ENCODE measurements around the gene TKT.

TKT gene

GRCh38 chr3:53225651-53226050 is 30.2 kb downstream of the TKT start:
- DNase-seq (ENCODE audit: low read depth) = no peak

GRCh38 chr3:53225181-53225580 is 30.6 kb downstream of the TKT start:
- no peak for DNase-seq (ENCODE audit: low read depth)

- DNase-seq (ENCODE audit: low read depth) = no peak
Measured at GRCh38 chr3:53224536-53224935, 31.3 kb downstream of the TKT start.

GRCh38 chr3:53224026-53224425 is 31.8 kb downstream of the TKT start:
- DNase-seq (ENCODE audit: low read depth) = no peak

GRCh38 chr3:53223541-53223966 is 32.3 kb downstream of the TKT start:
- no peak for DNase-seq (ENCODE audit: low read depth)

- no peak for DNase-seq (ENCODE audit: low read depth)
Measured at GRCh38 chr3:53223025-53223424, 32.8 kb downstream of the TKT start.

- DNase-seq (ENCODE audit: low read depth) = no peak
Measured at GRCh38 chr3:53222183-53222901, 33.5 kb downstream of the TKT start.

GRCh38 chr3:53221827-53222182 is 34.0 kb downstream of the TKT start:
- DNase-seq (ENCODE audit: low read depth) = no peak

GRCh38 chr3:53221345-53221744 is 34.5 kb downstream of the TKT start:
- no peak for DNase-seq (ENCODE audit: low read depth)

- DNase-seq (ENCODE audit: low read depth) = peak; percentile 58
Measured at GRCh38 chr3:53219895-53220483, 35.8 kb downstream of the TKT start.

- no peak for DNase-seq (ENCODE audit: low read depth)
Measured at GRCh38 chr3:53218131-53218530, 37.7 kb downstream of the TKT start.

GRCh38 chr3:53217175-53217574 is 38.6 kb downstream of the TKT start:
- DNase-seq (ENCODE audit: low read depth) = no peak

- no peak for DNase-seq (ENCODE audit: low read depth)
Measured at GRCh38 chr3:53216723-53217122, 39.1 kb downstream of the TKT start.

GRCh38 chr3:53215816-53216215 is 40.0 kb downstream of the TKT start:
- no peak for DNase-seq (ENCODE audit: low read depth)

- no peak for DNase-seq (ENCODE audit: low read depth)
Measured at GRCh38 chr3:53213276-53213675, 42.5 kb downstream of the TKT start.

GRCh38 chr3:53211706-53212702 is 43.8 kb downstream of the TKT start:
- DNase-seq (ENCODE audit: low read depth) = no peak

GRCh38 chr3:53202331-53203015 is 53.3 kb downstream of the TKT start:
- DNase-seq (ENCODE audit: low read depth) = no peak

- no peak for DNase-seq (ENCODE audit: low read depth)
Measured at GRCh38 chr3:53200501-53201498, 55.0 kb downstream of the TKT start.

- no peak for DNase-seq (ENCODE audit: low read depth)
Measured at GRCh38 chr3:53199834-53200233, 56.0 kb downstream of the TKT start.

- DNase-seq (ENCODE audit: low read depth) = no peak
Measured at GRCh38 chr3:53198996-53199395, 56.8 kb downstream of the TKT start.

All from activated T-helper 1 cell treated with Interleukin-2 at 50 U/mL for 16 hours (primary cell).